ENCODE data around the gene C1orf21.

C1orf21 gene

GRCh38 chr1:184558691-184559090 is 171.9 kb downstream of the C1orf21 start:
- Mint-ChIP-seq H3K36me3 (ENCODE audit: low read depth) (no peaks in the 10 kb centered on the region), H3K9me3 (no peaks in the 10 kb centered on the region), H3K4me1 (ENCODE audit: low read depth) (no peaks in the 10 kb centered on the region), H3K27ac (no peak overlapping the region), H3K4me3 (no peak overlapping the region), H3K27me3 (peaks cover 5% of the 10 kb centered on the region)

GRCh38 chr1:184559117-184559713 is 172.4 kb downstream of the C1orf21 start:
- Mint-ChIP-seq H3K9me3 (no peaks in the 10 kb centered on the region), H3K4me1 (ENCODE audit: low read depth) (no peaks in the 10 kb centered on the region), H3K36me3 (ENCODE audit: low read depth) (no peaks in the 10 kb centered on the region), H3K27ac (no peak overlapping the region), H3K27me3 (peaks cover under 1% of the 10 kb centered on the region), H3K4me3 (no peak overlapping the region)

- no peak overlapping the region for H3K4me3 Mint-ChIP-seq
- H3K9me3 Mint-ChIP-seq, result no peaks in the 10 kb centered on the region
- no peaks in the 10 kb centered on the region for H3K27me3 Mint-ChIP-seq
- H3K36me3 Mint-ChIP-seq (ENCODE audit: low read depth), result no peaks in the 10 kb centered on the region
- no peaks in the 10 kb centered on the region for H3K4me1 Mint-ChIP-seq (ENCODE audit: low read depth)
- no peak overlapping the region for H3K27ac Mint-ChIP-seq
Observed at GRCh38 chr1:184562806-184563205, 176.0 kb downstream of the C1orf21 start.

GRCh38 chr1:184563308-184563707 is 176.5 kb downstream of the C1orf21 start:
- H3K36me3 Mint-ChIP-seq (ENCODE audit: low read depth), result no peaks in the 10 kb centered on the region
- H3K27me3 Mint-ChIP-seq, result no peaks in the 10 kb centered on the region
- H3K4me1 Mint-ChIP-seq (ENCODE audit: low read depth), result no peaks in the 10 kb centered on the region
- H3K4me3 Mint-ChIP-seq, result no peak overlapping the region
- H3K9me3 Mint-ChIP-seq, result no peaks in the 10 kb centered on the region
- H3K27ac Mint-ChIP-seq, result no peak overlapping the region

GRCh38 chr1:184567009-184567408 is 180.2 kb downstream of the C1orf21 start:
- no peaks in the 10 kb centered on the region for H3K4me1 Mint-ChIP-seq (ENCODE audit: low read depth)
- no peak overlapping the region for H3K27ac Mint-ChIP-seq
- no peak overlapping the region for H3K4me3 Mint-ChIP-seq
- no peaks in the 10 kb centered on the region for H3K27me3 Mint-ChIP-seq
- H3K36me3 Mint-ChIP-seq (ENCODE audit: low read depth), result no peaks in the 10 kb centered on the region
- H3K9me3 Mint-ChIP-seq, result no peaks in the 10 kb centered on the region

GRCh38 chr1:184567637-184568036 is 180.8 kb downstream of the C1orf21 start:
- H3K9me3 Mint-ChIP-seq, result no peaks in the 10 kb centered on the region
- H3K36me3 Mint-ChIP-seq (ENCODE audit: low read depth), result no peaks in the 10 kb centered on the region
- no peak overlapping the region for H3K4me3 Mint-ChIP-seq
- no peaks in the 10 kb centered on the region for H3K4me1 Mint-ChIP-seq (ENCODE audit: low read depth)
- no peak overlapping the region for H3K27ac Mint-ChIP-seq
- H3K27me3 Mint-ChIP-seq, result no peaks in the 10 kb centered on the region

GRCh38 chr1:184568148-184568547 is 181.3 kb downstream of the C1orf21 start:
- Mint-ChIP-seq H3K27ac (no peak overlapping the region), H3K9me3 (no peaks in the 10 kb centered on the region), H3K27me3 (no peaks in the 10 kb centered on the region), H3K36me3 (ENCODE audit: low read depth) (no peaks in the 10 kb centered on the region), H3K4me3 (no peak overlapping the region), H3K4me1 (ENCODE audit: low read depth) (no peaks in the 10 kb centered on the region)

- Mint-ChIP-seq H3K36me3 (ENCODE audit: low read depth) (no peaks in the 10 kb centered on the region), H3K9me3 (no peaks in the 10 kb centered on the region), H3K4me1 (ENCODE audit: low read depth) (no peaks in the 10 kb centered on the region), H3K27ac (no peak overlapping the region), H3K4me3 (no peak overlapping the region), H3K27me3 (no peaks in the 10 kb centered on the region)
Observed at GRCh38 chr1:184569106-184569505, 182.3 kb downstream of the C1orf21 start.

- Mint-ChIP-seq H3K9me3 (no peaks in the 10 kb centered on the region), H3K27ac (no peak overlapping the region), H3K4me1 (ENCODE audit: low read depth) (no peaks in the 10 kb centered on the region), H3K27me3 (no peaks in the 10 kb centered on the region), H3K36me3 (ENCODE audit: low read depth) (no peaks in the 10 kb centered on the region), H3K4me3 (no peak overlapping the region)
Observed at GRCh38 chr1:184574588-184574987, 187.8 kb downstream of the C1orf21 start.

- Mint-ChIP-seq H3K27ac (no peak overlapping the region), H3K9me3 (peaks cover 7% of the 10 kb centered on the region), H3K4me1 (ENCODE audit: low read depth) (no peaks in the 10 kb centered on the region), H3K27me3 (no peaks in the 10 kb centered on the region), H3K36me3 (ENCODE audit: low read depth) (no peaks in the 10 kb centered on the region), H3K4me3 (no peak overlapping the region)
Observed at GRCh38 chr1:184576822-184577221, 190.0 kb downstream of the C1orf21 start.

- H3K4me3 Mint-ChIP-seq, result no peak overlapping the region
- H3K27me3 Mint-ChIP-seq, result no peaks in the 10 kb centered on the region
- no peaks in the 10 kb centered on the region for H3K36me3 Mint-ChIP-seq (ENCODE audit: low read depth)
- no peak overlapping the region for H3K27ac Mint-ChIP-seq
- H3K4me1 Mint-ChIP-seq (ENCODE audit: low read depth), result no peaks in the 10 kb centered on the region
- H3K9me3 Mint-ChIP-seq, result peaks cover 7% of the 10 kb centered on the region
Observed at GRCh38 chr1:184577319-184577718, 190.5 kb downstream of the C1orf21 start.

GRCh38 chr1:184582411-184582810 is 195.6 kb downstream of the C1orf21 start:
- H3K27me3 Mint-ChIP-seq, result no peaks in the 10 kb centered on the region
- H3K4me1 Mint-ChIP-seq (ENCODE audit: low read depth), result no peaks in the 10 kb centered on the region
- H3K36me3 Mint-ChIP-seq (ENCODE audit: low read depth), result no peaks in the 10 kb centered on the region
- no peak overlapping the region for H3K4me3 Mint-ChIP-seq
- H3K9me3 Mint-ChIP-seq, result peaks cover 7% of the 10 kb centered on the region
- H3K27ac Mint-ChIP-seq, result no peak overlapping the region

- Mint-ChIP-seq H3K27ac (no peak overlapping the region), H3K4me1 (ENCODE audit: low read depth) (no peaks in the 10 kb centered on the region), H3K27me3 (no peaks in the 10 kb centered on the region), H3K9me3 (peaks cover 7% of the 10 kb centered on the region), H3K4me3 (no peak overlapping the region), H3K36me3 (ENCODE audit: low read depth) (no peaks in the 10 kb centered on the region)
Observed at GRCh38 chr1:184583849-184584248, 197.0 kb downstream of the C1orf21 start.

GRCh38 chr1:184588701-184589100 is 201.9 kb downstream of the C1orf21 start:
- Mint-ChIP-seq H3K27ac (no peak overlapping the region), H3K27me3 (peaks cover 3% of the 10 kb centered on the region), H3K4me1 (ENCODE audit: low read depth) (no peaks in the 10 kb centered on the region), H3K4me3 (no peak overlapping the region), H3K9me3 (no peaks in the 10 kb centered on the region), H3K36me3 (ENCODE audit: low read depth) (no peaks in the 10 kb centered on the region)

GRCh38 chr1:184590163-184590750 is 203.4 kb downstream of the C1orf21 start:
- Mint-ChIP-seq H3K27ac (no peak overlapping the region), H3K27me3 (peaks cover 3% of the 10 kb centered on the region), H3K9me3 (no peaks in the 10 kb centered on the region), H3K4me3 (no peak overlapping the region), H3K36me3 (ENCODE audit: low read depth) (no peaks in the 10 kb centered on the region), H3K4me1 (ENCODE audit: low read depth) (no peaks in the 10 kb centered on the region)

GRCh38 chr1:184593597-184593996 is 206.8 kb downstream of the C1orf21 start:
- Mint-ChIP-seq H3K9me3 (no peaks in the 10 kb centered on the region), H3K4me3 (no peak overlapping the region), H3K36me3 (ENCODE audit: low read depth) (no peaks in the 10 kb centered on the region), H3K27ac (no peak overlapping the region), H3K27me3 (peaks cover 3% of the 10 kb centered on the region), H3K4me1 (ENCODE audit: low read depth) (no peaks in the 10 kb centered on the region)

All from stimulated activated naive CD8-positive, alpha-beta T cell treated with anti-CD3 and anti-CD28 coated beads, Interleukin-15, Interleukin-2, amounts not matched to agents 100 ng/mL and 50 ng/mL, for 24 hours (primary cell).